Loucy (cell line): ENCODE data around the gene NFYA.

Experiments
- EZH2phosphoT487 ChIP-seq: fragments of 200-600 bp; IDR thresholded peaks from 2 replicates; pipeline ENCODE4 v1.6.1; 2018; ENCODE audit warnings: antibody characterized with exemption, mild to moderate bottlenecking, moderate library complexity, borderline replicate concordance
- TF ChIP-seq, protein P1 (sequence below): fragments of 200-600 bp; sonication (generic); conservative IDR thresholded peaks from 2 replicates; pipeline ENCODE4 v1.5.1; 2014; ENCODE audit warnings: mild to moderate bottlenecking, antibody characterized with exemption, low read length

DNA sequence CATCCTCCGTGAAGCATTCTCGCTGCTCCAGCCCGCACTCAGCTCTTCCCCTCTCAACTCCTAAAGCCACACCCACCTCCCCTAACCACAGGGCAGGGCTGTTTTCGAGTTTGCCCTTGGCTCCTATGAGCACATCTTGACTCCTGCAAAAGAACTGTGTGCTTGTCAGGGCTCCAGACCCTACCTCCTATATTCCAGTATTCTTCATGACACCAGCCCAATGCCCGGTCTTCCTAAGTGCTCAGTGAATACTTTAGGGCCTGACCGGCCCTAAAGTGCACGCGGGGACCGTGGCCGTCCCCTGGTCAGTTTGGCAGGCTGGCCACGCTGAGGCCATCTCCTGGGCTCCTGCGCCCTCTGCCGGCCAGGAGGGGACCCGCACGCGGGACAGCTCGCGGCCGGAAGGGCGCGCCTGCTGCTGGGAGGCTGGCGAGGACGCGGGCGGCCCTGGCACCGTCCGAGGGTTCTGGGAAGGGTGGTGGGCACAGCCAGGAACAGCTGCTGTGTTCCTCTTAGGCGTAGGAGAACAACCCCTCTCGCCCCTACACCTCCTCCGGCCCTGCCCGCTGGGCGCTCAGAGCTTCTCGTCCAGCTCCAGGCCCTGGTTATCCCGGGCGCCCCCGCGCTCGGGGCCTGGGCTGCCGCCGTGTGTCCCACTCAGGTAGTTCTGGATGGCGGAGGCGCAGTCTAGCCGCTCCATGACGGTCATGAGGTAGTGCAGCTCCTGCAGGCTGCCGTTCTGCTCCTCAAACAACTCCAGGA lies 44.8 kb upstream of the NFYA start:
- TF ChIP-seq, protein P1, sequence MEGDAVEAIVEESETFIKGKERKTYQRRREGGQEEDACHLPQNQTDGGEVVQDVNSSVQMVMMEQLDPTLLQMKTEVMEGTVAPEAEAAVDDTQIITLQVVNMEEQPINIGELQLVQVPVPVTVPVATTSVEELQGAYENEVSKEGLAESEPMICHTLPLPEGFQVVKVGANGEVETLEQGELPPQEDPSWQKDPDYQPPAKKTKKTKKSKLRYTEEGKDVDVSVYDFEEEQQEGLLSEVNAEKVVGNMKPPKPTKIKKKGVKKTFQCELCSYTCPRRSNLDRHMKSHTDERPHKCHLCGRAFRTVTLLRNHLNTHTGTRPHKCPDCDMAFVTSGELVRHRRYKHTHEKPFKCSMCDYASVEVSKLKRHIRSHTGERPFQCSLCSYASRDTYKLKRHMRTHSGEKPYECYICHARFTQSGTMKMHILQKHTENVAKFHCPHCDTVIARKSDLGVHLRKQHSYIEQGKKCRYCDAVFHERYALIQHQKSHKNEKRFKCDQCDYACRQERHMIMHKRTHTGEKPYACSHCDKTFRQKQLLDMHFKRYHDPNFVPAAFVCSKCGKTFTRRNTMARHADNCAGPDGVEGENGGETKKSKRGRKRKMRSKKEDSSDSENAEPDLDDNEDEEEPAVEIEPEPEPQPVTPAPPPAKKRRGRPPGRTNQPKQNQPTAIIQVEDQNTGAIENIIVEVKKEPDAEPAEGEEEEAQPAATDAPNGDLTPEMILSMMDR: peak; percentile 98
- no peak for TF ChIP-seq EZH2phosphoT487
